ENCODE data around the gene PRXL2C. TPM values are rescaled to one million over a fixed set of nuclear protein-coding genes. Genes with fewer than 3 reads are reported as not detected.

PRXL2C gene
- total and polyA plus RNA-seq, 2 experiments from 2014 or later: 13.7 to 23.6 TPM

DNA sequence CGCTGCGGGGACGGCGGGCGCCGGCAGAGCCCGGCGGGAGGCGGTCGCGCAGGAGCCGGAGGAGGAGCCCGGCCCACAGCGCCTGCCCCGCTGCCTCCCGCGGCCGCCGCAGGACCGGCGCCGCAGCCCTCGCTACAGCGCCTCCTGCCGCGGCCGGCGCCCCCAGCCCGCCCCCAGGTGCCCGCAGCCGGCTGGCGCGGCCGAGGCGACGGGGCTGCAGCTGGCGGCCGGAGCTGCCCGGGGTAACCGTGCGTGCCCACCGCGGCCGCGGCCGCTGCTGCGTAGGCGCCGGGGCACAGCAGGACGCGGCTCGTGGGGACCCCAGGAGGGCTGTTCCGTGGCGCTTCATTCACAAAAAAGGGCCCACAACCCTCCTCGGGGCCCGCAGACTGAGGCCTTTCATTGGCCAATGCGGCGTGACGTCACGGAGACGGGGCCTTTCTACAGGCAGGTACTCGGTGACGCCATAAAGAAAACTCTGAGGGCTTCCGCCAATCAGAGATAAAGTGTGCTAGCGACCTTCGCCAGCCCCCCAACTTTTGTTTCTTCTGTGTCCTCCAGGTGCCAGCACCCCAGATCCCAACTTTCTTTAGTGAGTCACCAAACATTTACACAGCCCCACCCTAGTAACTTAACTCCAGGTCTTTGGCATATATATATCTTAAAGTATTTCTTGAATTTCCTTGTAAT lies 35.5 kb downstream of the PRXL2C start, which contains the start of gene CDC14B:
Gene CDC14B, minus strand, starts transcription at position 353 of the 690 bp plus-strand sequence. CDS start 465 bp downstream, outside the sequence.
- TF ChIP-seq EZH2 (IDR thresholded peaks at IDR 0.05; ENCODE audit: insufficient read depth, poor library complexity, severe bottlenecking) (no peak), EZH2phosphoT487 (IDR thresholded peaks at IDR 0.05; ENCODE audit: insufficient read depth, low read depth) (no peak)
- in situ Hi-C loops (cut with MboI): no loop called here
- H4K20me1 ChIP-seq (ENCODE audit: insufficient read depth): no peaks in the 10 kb centered on the region
- H3K9ac ChIP-seq: peak within 1 kb of the TSS; percentile 92
- peaks cover 4% of the 10 kb centered on the region for H3K4me1 ChIP-seq (ENCODE audit: insufficient read depth)
- DNase-seq: peak; percentile 87
- peak within 1 kb of the TSS; percentile 68 for H3K27ac ChIP-seq
- no peaks in the 10 kb centered on the region for H3K9me3 ChIP-seq (ENCODE audit: low read depth)
- H3K79me2 ChIP-seq (ENCODE audit: insufficient read depth): peaks cover 32% of the 10 kb centered on the region; the same call in 1 of the 2 replicates
- H3F3A ChIP-seq (ENCODE audit: insufficient read depth): peaks cover 40% of the 10 kb centered on the region
- H3K4me2 ChIP-seq (ENCODE audit: unreplicated experiment): peak within 1 kb of the TSS; percentile 93
- no peaks in the 10 kb centered on the region for H3K36me3 ChIP-seq (ENCODE audit: low read depth)
- no peaks in the 10 kb centered on the region for H3K27me3 ChIP-seq (replicated peaks; ENCODE audit: insufficient read depth)
- peak within 1 kb of the TSS; percentile 85 for H3K4me3 ChIP-seq
- 4% methylated on average over 35 to 42 of the region's 66 CpGs for WGBS, 2 experiments (ENCODE audit: low coverage in 1 of 2, low lambda C conversion rate in 2 of 2, missing lambda C conversion rate in 2 of 2)
- H3K9me2 ChIP-seq (ENCODE audit: insufficient read depth): no peaks in the 10 kb centered on the region
- peak within 1 kb of the TSS; percentile 86 for H2AFZ ChIP-seq

DNA sequence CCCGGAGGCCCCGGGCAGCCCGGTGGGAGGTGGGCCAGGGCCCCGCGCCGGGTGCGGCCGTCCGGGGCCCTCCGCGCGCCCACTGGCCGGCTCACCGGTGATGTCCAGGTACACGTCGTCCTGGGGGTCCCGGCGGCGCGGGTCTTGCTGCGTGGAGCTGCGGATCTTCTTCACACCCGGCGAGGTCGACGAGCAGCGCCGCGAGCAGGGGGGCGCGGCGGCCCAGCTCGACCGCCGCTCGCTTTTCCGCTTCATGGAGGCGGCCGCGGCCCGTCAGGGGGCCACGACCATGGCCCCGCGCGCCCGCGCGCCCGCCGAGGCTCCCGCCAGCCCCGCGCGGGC lies 36.0 kb downstream of the PRXL2C start:
- H3K9ac ChIP-seq: peak overlapping the region; percentile 92
- H3K9me3 ChIP-seq (ENCODE audit: low read depth): no peaks in the 10 kb centered on the region
- H3K4me1 ChIP-seq (ENCODE audit: insufficient read depth): peaks cover 10% of the 10 kb centered on the region
- H3K27ac ChIP-seq: peak overlapping the region; percentile 68
- no peak for DNase-seq
- in situ Hi-C loops (cut with MboI): no loop called here
- peaks cover 44% of the 10 kb centered on the region for H3F3A ChIP-seq (ENCODE audit: insufficient read depth)
- H4K20me1 ChIP-seq (ENCODE audit: insufficient read depth): no peaks in the 10 kb centered on the region
- peak overlapping the region; percentile 93 for H3K4me2 ChIP-seq (ENCODE audit: unreplicated experiment)
- TF ChIP-seq EZH2 (IDR thresholded peaks at IDR 0.05; ENCODE audit: insufficient read depth, poor library complexity, severe bottlenecking) (no peak), EZH2phosphoT487 (IDR thresholded peaks at IDR 0.05; ENCODE audit: insufficient read depth, low read depth) (no peak)
- peaks cover 34% of the 10 kb centered on the region for H3K79me2 ChIP-seq (ENCODE audit: insufficient read depth)
- peak overlapping the region; percentile 85 for H3K4me3 ChIP-seq
- H3K9me2 ChIP-seq (ENCODE audit: insufficient read depth): no peaks in the 10 kb centered on the region
- 0 to 2% methylated on average over 13 to 17 of the region's 54 CpGs for WGBS, 2 experiments (ENCODE audit: low coverage in 1 of 2, low lambda C conversion rate in 2 of 2, missing lambda C conversion rate in 2 of 2)
- no peaks in the 10 kb centered on the region for H3K36me3 ChIP-seq (ENCODE audit: low read depth)
- no peaks in the 10 kb centered on the region for H3K27me3 ChIP-seq (replicated peaks; ENCODE audit: insufficient read depth)
- peak overlapping the region; percentile 86 for H2AFZ ChIP-seq

DNA sequence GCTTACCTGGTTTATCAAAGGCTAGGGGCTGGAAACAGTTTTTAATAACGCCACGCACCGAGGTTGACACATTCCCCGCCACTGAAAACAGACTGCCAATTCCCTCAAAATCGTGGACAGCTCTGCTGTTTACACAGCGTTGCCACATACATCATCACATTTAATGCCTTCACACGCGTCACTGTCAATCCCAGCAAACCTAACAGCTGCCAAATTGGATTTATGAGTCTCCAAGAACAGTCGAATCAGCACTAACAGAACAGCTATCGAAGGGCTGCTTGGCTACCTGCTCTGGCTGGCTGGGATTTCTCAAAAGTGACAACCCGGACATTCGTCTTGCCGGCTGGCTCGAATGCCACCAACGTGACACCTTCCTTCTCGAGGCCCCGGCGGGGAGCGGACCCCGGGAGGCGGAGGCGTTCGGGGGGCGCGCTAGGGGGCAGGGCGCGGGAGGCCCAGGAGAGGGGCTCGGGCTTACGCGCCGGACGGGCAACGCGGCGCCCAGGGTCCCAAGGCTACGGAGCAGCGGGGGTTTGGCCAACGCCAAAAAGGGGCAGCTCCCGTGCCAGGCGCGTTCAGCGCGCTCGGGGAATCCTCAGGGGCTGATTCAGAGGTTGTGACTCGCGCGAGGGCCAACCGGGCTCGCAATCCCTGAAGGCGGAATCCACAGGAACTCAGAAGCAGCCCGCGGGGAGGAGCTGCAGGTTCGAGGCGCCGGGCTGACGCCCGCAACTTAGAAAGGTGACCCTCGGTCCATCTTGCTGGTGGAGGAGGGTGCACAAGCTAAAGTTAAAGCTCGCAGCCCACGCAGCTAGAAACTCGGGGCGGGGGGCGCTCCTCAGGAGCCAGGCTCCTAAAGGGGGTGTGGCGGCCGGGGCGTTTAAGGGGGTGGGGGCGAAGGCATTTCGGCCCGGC lies 36.7 kb downstream of the PRXL2C start:
- H2AFZ ChIP-seq: peak overlapping the region; percentile 86
- peaks cover 41% of the 10 kb centered on the region for H3K79me2 ChIP-seq (ENCODE audit: insufficient read depth)
- H3F3A ChIP-seq (ENCODE audit: insufficient read depth): peaks cover 51% of the 10 kb centered on the region
- TF ChIP-seq EZH2phosphoT487 (IDR thresholded peaks at IDR 0.05; ENCODE audit: insufficient read depth, low read depth) (no peak), EZH2 (IDR thresholded peaks at IDR 0.05; ENCODE audit: insufficient read depth, poor library complexity, severe bottlenecking) (no peak)
- H3K4me1 ChIP-seq (ENCODE audit: insufficient read depth): peaks cover 16% of the 10 kb centered on the region
- 6 to 8% methylated on average over 40 to 61 of the region's 69 CpGs for WGBS, 2 experiments (ENCODE audit: low coverage in 1 of 2, low lambda C conversion rate in 2 of 2, missing lambda C conversion rate in 2 of 2)
- DNase-seq: peak; percentile 93
- no peaks in the 10 kb centered on the region for H3K27me3 ChIP-seq (replicated peaks; ENCODE audit: insufficient read depth)
- H3K27ac ChIP-seq: peak overlapping the region; percentile 68
- peak overlapping the region; percentile 93 for H3K4me2 ChIP-seq (ENCODE audit: unreplicated experiment)
- H3K9me3 ChIP-seq (ENCODE audit: low read depth): no peaks in the 10 kb centered on the region
- H3K9me2 ChIP-seq (ENCODE audit: insufficient read depth): no peaks in the 10 kb centered on the region
- H3K36me3 ChIP-seq (ENCODE audit: low read depth): no peaks in the 10 kb centered on the region
- H3K9ac ChIP-seq: peak overlapping the region; percentile 92
- H4K20me1 ChIP-seq (ENCODE audit: insufficient read depth): no peaks in the 10 kb centered on the region
- H3K4me3 ChIP-seq: peak overlapping the region; percentile 85
- in situ Hi-C loops (cut with MboI): no loop called here

DNA sequence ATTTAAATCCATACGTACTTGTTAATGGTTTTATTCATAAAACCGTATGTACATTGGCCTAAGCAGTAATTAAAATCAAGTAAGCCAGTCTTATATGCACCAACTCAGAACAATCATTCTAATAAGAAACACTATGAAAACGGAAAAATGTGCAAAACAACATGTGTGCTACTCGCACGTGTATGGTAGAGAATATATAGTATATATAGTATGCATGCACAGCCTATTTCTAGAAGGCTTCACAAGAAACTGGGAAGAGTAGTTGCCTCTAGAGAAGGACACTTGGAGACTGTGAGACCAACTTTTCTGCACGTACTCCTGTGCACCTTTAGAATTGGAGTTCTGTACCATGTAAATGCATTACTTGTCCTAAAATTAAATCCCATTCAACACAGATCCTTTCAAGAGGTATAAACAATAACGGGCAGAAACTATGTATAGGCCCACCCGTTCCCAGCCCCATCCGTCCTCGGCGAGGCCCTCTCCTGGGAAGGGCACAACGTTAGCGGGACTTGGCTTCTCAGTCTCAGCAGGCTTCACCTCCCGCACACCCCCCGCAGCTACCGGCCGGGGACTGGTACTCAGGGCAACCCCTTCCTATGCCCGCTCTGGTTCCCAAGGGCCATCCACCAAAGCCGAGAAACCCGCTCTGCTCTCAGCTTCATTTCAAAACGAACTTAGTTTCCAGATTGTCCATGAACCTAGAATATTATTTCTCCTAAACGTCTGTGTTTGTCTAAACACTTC lies 37.5 kb downstream of the PRXL2C start:
- H3K9me2 ChIP-seq (ENCODE audit: insufficient read depth): no peaks in the 10 kb centered on the region
- H3K4me1 ChIP-seq (ENCODE audit: insufficient read depth): peaks cover 24% of the 10 kb centered on the region
- no peaks in the 10 kb centered on the region for H3K36me3 ChIP-seq (ENCODE audit: low read depth)
- TF ChIP-seq EZH2phosphoT487 (IDR thresholded peaks at IDR 0.05; ENCODE audit: insufficient read depth, low read depth) (no peak), EZH2 (IDR thresholded peaks at IDR 0.05; ENCODE audit: insufficient read depth, poor library complexity, severe bottlenecking) (no peak)
- H3K9me3 ChIP-seq (ENCODE audit: low read depth): no peaks in the 10 kb centered on the region
- H3K4me3 ChIP-seq: peak overlapping the region; percentile 85
- in situ Hi-C loops (cut with MboI): no loop called here
- no peak for DNase-seq
- H4K20me1 ChIP-seq (ENCODE audit: insufficient read depth): no peaks in the 10 kb centered on the region
- H3K27me3 ChIP-seq (replicated peaks; ENCODE audit: insufficient read depth): no peaks in the 10 kb centered on the region
- H3K79me2 ChIP-seq (ENCODE audit: insufficient read depth): peaks cover 49% of the 10 kb centered on the region
- peak overlapping the region; percentile 93 for H3K4me2 ChIP-seq (ENCODE audit: unreplicated experiment)
- peak overlapping the region; percentile 68 for H3K27ac ChIP-seq
- peak overlapping the region; percentile 92 for H3K9ac ChIP-seq
- 69 to 70% methylated on average over 22 of the region's 22 CpGs for WGBS, 2 experiments (ENCODE audit: low coverage in 1 of 2, low lambda C conversion rate in 2 of 2, missing lambda C conversion rate in 2 of 2)
- H3F3A ChIP-seq (ENCODE audit: insufficient read depth): peaks cover 59% of the 10 kb centered on the region
- peak overlapping the region; percentile 86 for H2AFZ ChIP-seq

Data from GM23248 (cell line).